Measurements from ENCODE around the gene CTNNA1. TPM values are rescaled to one million over a fixed set of nuclear protein-coding genes. Genes with fewer than 3 reads are reported as not detected.

CTNNA1 gene
- total and polyA plus RNA-seq, 2 of the 8 experiments (the other 6 are each of a cell fraction or from before 2014, with no cell fraction given): 115 to 349 TPM

- Histone ChIP-seq H2BK5ac (ENCODE audit: low read depth, low read length) (no peak overlapping the region), H4K91ac (replicated peaks; ENCODE audit: insufficient read length, low read length) (no peak overlapping the region), H4K5ac (ENCODE audit: insufficient read length, low read depth, low read length) (no peak overlapping the region), H2AFZ (ENCODE audit: low read length) (no peak overlapping the region), H3K18ac (ENCODE audit: extremely low read depth, low read length) (no peak overlapping the region), H4K8ac (ENCODE audit: extremely low read depth, insufficient read depth, low read length) (no peak overlapping the region), H3K14ac (ENCODE audit: insufficient read length) (no peak overlapping the region), H2BK12ac (ENCODE audit: low read depth, low read length) (no peak overlapping the region), H2BK15ac (ENCODE audit: low read length) (no peak overlapping the region), H3K36me3 (ENCODE audit: control insufficient read depth in 2 of 4, insufficient read depth in 4 of 4, low read length in 3 of 4) (no peaks in the 10 kb centered on the region), H2BK120ac (replicated peaks; ENCODE audit: low read depth, low read length) (no peak overlapping the region), H3K9ac (replicated peaks in 1 of 4; ENCODE audit: extremely low read depth in 1 of 4, low read depth in 3 of 4, low read length in 3 of 4) (no peak overlapping the region), H2AK5ac (ENCODE audit: low read depth, low read length) (no peak overlapping the region), H2BK20ac (ENCODE audit: low read length) (no peak overlapping the region), H3K23ac (ENCODE audit: insufficient read length) (no peak overlapping the region), H3K9me3 (ENCODE audit: insufficient read depth in 2 of 2, low read depth in 1 of 2, low read length in 1 of 2) (no peaks in the 10 kb centered on the region), H3K27ac (ENCODE audit: low read depth, low read length) (no peak overlapping the region), H3K4me3 (ENCODE audit: extremely low read depth in 1 of 4, insufficient read depth in 2 of 4, low read depth in 3 of 4, low read length in 4 of 4) (no peak overlapping the region), H3K4me2 (ENCODE audit: insufficient read depth in 1 of 2, low read depth in 2 of 2, low read length in 2 of 2) (no peak overlapping the region), H3K79me1 (ENCODE audit: low read depth, low read length) (no peaks in the 10 kb centered on the region), H3K79me2 (ENCODE audit: control insufficient read depth in 1 of 2, insufficient read depth in 2 of 2, low read length in 2 of 2) (no peaks in the 10 kb centered on the region), H3K4me1 (replicated peaks in 1 of 4; ENCODE audit: control insufficient read depth in 3 of 4, insufficient read depth in 4 of 4, low read length in 3 of 4) (peaks cover 0 to 3% (median 1%) of the 10 kb centered on the region in 4 experiments; a peak in 3 of 7 replicates), H3K23me2 (ENCODE audit: low read depth, low read length) (no peaks in the 10 kb centered on the region), H3K4ac (replicated peaks; ENCODE audit: insufficient read length, low read depth, low read length) (no peak overlapping the region), H4K20me1 (replicated peaks in 1 of 2; ENCODE audit: control insufficient read depth in 1 of 2, insufficient read depth in 2 of 2, low read length in 2 of 2) (no peaks in the 10 kb centered on the region), H3K56ac (replicated peaks; ENCODE audit: insufficient read length, low read depth, low read length) (no peak overlapping the region), H3K27me3 (replicated peaks in 1 of 4; ENCODE audit: control insufficient read depth in 3 of 4, extremely low read depth in 1 of 4, insufficient read depth in 3 of 4, low read length in 3 of 4) (no peaks in the 10 kb centered on the region)
- ChIA-PET CTCF (ENCODE audit: partially characterized antibody) (interaction anchor here (0.8 to 2.2 kb wide), 3 partner anchors 9 to 51 kb away, joined by 3 to 6 read pairs (median 3); partner anchors contain the start of gene CTNNA1), POLR2A (ENCODE audit: partially characterized antibody) (interaction anchor here (0.8 to 2.3 kb wide), 3 partner anchors 13 to 16 kb away, joined by 3 to 5 read pairs (median 5); no protein-coding TSS in a partner anchor)
- 87% methylated on average over 4 of the region's 4 CpGs; no CpG with 5 or more reads in 1 of the 2 experiments for WGBS, 2 experiments (ENCODE audit: extremely low coverage in 1 of 2, insufficient coverage in 1 of 2, insufficient read length in 1 of 2, insufficient replicate concordance in 2 of 2, low coverage in 1 of 2, low lambda C conversion rate in 2 of 2, missing lambda C conversion rate in 1 of 2)
- FAIRE-seq (no peak), DNase-seq (ENCODE audit: low read depth in 1 of 2, low spot score in 2 of 2) (no peak)
- no peak for TF ChIP-seq PHF8 (conservative IDR thresholded peaks at IDR 0.05; ENCODE audit: low read depth, low read length)
- TF ChIP-seq MAX (IDR thresholded peaks at IDR 0.05): no peak
- TF ChIP-seq GTF2F1 (IDR thresholded peaks at IDR 0.05; ENCODE audit: borderline replicate concordance, low read depth, low read length): no peak
Observed at GRCh38 chr5:138738399-138738798, 14.8 kb upstream of the CTNNA1 start.
